Measurements from ENCODE around the gene TIPARP. TPM values are rescaled to one million over a fixed set of nuclear protein-coding genes. Genes with fewer than 3 reads are reported as not detected.

Gene TIPARP
- total RNA-seq, 1 donor from 2014 or later, result 13.4 TPM

- H3K36me3 Mint-ChIP-seq (ENCODE audit: low read depth), result no peaks in the 10 kb centered on the region
- no peak overlapping the region for H3K27ac Mint-ChIP-seq (ENCODE audit: unreplicated experiment)
- H3K27me3 Mint-ChIP-seq (ENCODE audit: low read depth), result no peaks in the 10 kb centered on the region
- no peak for DNase-seq (ENCODE audit: low read depth, low spot score)
- H3K4me3 Mint-ChIP-seq, result no peak overlapping the region
- TF ChIP-seq, protein P1, sequence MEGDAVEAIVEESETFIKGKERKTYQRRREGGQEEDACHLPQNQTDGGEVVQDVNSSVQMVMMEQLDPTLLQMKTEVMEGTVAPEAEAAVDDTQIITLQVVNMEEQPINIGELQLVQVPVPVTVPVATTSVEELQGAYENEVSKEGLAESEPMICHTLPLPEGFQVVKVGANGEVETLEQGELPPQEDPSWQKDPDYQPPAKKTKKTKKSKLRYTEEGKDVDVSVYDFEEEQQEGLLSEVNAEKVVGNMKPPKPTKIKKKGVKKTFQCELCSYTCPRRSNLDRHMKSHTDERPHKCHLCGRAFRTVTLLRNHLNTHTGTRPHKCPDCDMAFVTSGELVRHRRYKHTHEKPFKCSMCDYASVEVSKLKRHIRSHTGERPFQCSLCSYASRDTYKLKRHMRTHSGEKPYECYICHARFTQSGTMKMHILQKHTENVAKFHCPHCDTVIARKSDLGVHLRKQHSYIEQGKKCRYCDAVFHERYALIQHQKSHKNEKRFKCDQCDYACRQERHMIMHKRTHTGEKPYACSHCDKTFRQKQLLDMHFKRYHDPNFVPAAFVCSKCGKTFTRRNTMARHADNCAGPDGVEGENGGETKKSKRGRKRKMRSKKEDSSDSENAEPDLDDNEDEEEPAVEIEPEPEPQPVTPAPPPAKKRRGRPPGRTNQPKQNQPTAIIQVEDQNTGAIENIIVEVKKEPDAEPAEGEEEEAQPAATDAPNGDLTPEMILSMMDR (conservative IDR thresholded peaks at IDR 0.05), result no peak
- peaks cover 10% of the 10 kb centered on the region for H3K4me1 Mint-ChIP-seq
- no peaks in the 10 kb centered on the region for H3K9me3 Mint-ChIP-seq
Measured at GRCh38 chr3:156664831-156665178, 9.6 kb upstream of the TIPARP start.

DNA sequence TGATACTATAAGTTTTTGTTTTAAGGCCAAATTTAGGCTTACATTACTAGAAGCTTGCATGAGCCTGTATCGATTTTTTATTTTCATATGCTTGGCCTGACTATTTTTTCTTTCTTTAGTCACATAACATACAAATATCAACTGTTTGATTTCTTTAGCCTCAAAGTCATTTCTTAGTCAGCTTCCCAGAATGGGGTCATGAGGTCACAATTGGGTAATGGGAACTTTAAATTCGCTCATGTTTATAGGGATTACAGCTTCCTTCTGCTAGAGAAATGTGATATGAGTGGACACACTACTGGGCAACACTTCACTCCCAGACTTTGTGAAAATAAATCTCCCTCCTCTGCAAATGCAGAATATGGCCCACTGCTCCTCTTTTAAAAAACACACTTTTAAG lies 9.1 kb upstream of the TIPARP start:
- TF ChIP-seq, protein P1 (conservative IDR thresholded peaks at IDR 0.05), result no peak
- Mint-ChIP-seq H3K9me3 (no peaks in the 10 kb centered on the region), H3K4me3 (no peak overlapping the region), H3K4me1 (peaks cover 10% of the 10 kb centered on the region), H3K36me3 (ENCODE audit: low read depth) (no peaks in the 10 kb centered on the region), H3K27ac (ENCODE audit: unreplicated experiment) (no peak overlapping the region), H3K27me3 (ENCODE audit: low read depth) (no peaks in the 10 kb centered on the region)
- no peak for DNase-seq (ENCODE audit: low read depth, low spot score)

DNA sequence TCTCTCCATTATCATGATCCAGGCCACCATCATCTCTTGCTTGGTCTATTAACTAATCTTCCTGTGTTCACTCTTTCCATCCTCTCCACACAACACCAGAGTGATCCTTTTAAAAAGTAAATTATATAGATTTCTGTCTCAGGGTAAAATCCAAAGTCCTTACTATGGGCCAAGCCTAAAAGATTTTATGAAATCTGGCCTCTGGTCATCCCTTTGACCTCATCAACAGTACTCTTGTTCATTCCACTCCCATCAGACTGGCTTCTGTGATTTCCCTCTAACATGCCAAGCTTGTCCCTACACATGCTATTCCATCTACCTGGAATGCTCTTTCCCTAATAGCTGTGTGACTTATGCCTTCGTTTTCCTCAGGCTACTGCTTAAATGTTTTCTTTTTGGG lies 8.3 kb upstream of the TIPARP start:
- TF ChIP-seq, protein P1 (conservative IDR thresholded peaks at IDR 0.05), result no peak
- Mint-ChIP-seq H3K27ac (ENCODE audit: unreplicated experiment) (no peak overlapping the region), H3K9me3 (no peaks in the 10 kb centered on the region), H3K4me1 (peaks cover 10% of the 10 kb centered on the region), H3K4me3 (no peak overlapping the region), H3K36me3 (ENCODE audit: low read depth) (no peaks in the 10 kb centered on the region), H3K27me3 (ENCODE audit: low read depth) (no peaks in the 10 kb centered on the region)
- DNase-seq (ENCODE audit: low read depth, low spot score), result no peak

- no peak overlapping the region for H3K4me3 Mint-ChIP-seq
- no peak overlapping the region for H3K27ac Mint-ChIP-seq (ENCODE audit: unreplicated experiment)
Measured at GRCh38 chr3:156668073-156668763, 6.2 kb upstream of the TIPARP start.

GRCh38 chr3:156670077-156670476 lies 4.3 kb upstream of the TIPARP start:
- Mint-ChIP-seq H3K27ac (ENCODE audit: unreplicated experiment) (no peak overlapping the region), H3K36me3 (ENCODE audit: low read depth) (no peaks in the 10 kb centered on the region), H3K4me1 (peaks cover 14% of the 10 kb centered on the region), H3K9me3 (no peaks in the 10 kb centered on the region), H3K4me3 (no peak overlapping the region), H3K27me3 (ENCODE audit: low read depth) (no peaks in the 10 kb centered on the region)
- TF ChIP-seq, protein P1 (conservative IDR thresholded peaks at IDR 0.05), result no peak
- DNase-seq (ENCODE audit: low read depth, low spot score), result no peak

More at GRCh38 chr3:156668073-156668763, 6.2 kb upstream of the TIPARP start:
- no peaks in the 10 kb centered on the region for H3K36me3 Mint-ChIP-seq (ENCODE audit: low read depth)
- peaks cover 10% of the 10 kb centered on the region for H3K4me1 Mint-ChIP-seq
- no peak for DNase-seq (ENCODE audit: low read depth, low spot score)
- TF ChIP-seq, protein P1 (conservative IDR thresholded peaks at IDR 0.05), result no peak
- H3K9me3 Mint-ChIP-seq, result no peaks in the 10 kb centered on the region
- no peaks in the 10 kb centered on the region for H3K27me3 Mint-ChIP-seq (ENCODE audit: low read depth)
